Naive thymus-derived CD8-positive, alpha-beta T cell (primary cell): ENCODE measurements around the gene RENBP. TPM values are rescaled to one million over a fixed set of nuclear protein-coding genes. Genes with fewer than 3 reads are reported as not detected.

Experiments
- ATAC-seq, 2 donors: fragments of 150-1000 bp; cut with Tn5 transposase in 1 of 2; sonication (Bioruptor Pico), chemical (Tn5 transposase) in 1 of 2; 1 replicate in 1 of 2; 2 replicates in 1 of 2; pipeline ENCODE4 v1.10.0; 2021; ENCODE audit warnings: mild to moderate bottlenecking in 2 of 2, moderate library complexity in 2 of 2
- POLR2A ChIA-PET: fragments of 350-600 bp; sonication (Branson Sonifier 250); formaldehyde crosslinking; loops from one replicate; lab custom pipeline; 2021; ENCODE audit warnings: antibody characterized with exemption; lab: Charles Lee
- DNase-seq, 10 donors: peaks; one replicate each; pipeline versions ENCODE4 v3.0.0 to v3.0.0-alpha.2; 2020 to 2022
- H3K27ac Mint-ChIP-seq, 10 donors: one replicate each; pipeline ENCODE4 v1.8.0; 2020 to 2022; ENCODE audit warnings: mild to moderate bottlenecking in 10 of 10, mixed read lengths in 10 of 10, moderate library complexity in 4 of 10, inconsistent platforms in 1 of 10
- H3K27me3 Mint-ChIP-seq, 5 donors: one replicate each; pipeline ENCODE4 v1.8.0; 2021 to 2022; ENCODE audit warnings: mixed read lengths in 5 of 5
- H3K36me3 Mint-ChIP-seq, 3 donors: one replicate each; pipeline ENCODE4 v1.8.0; 2020 to 2022; ENCODE audit warnings: mixed read lengths in 3 of 3, mild to moderate bottlenecking in 2 of 3, inconsistent platforms in 1 of 3
- H3K4me1 Mint-ChIP-seq, 4 donors: one replicate each; pipeline ENCODE4 v1.8.0; 2021 to 2022; ENCODE audit warnings: mixed read lengths in 4 of 4
- H3K4me3 Mint-ChIP-seq, 10 donors: one replicate each; pipeline ENCODE4 v1.8.0; 2020 to 2022; ENCODE audit warnings: mild to moderate bottlenecking in 10 of 10, mixed read lengths in 10 of 10, moderate library complexity in 6 of 10, inconsistent platforms in 1 of 10
- H3K9me3 Mint-ChIP-seq, 9 donors: one replicate each; pipeline ENCODE4 v1.8.0; 2020 to 2022; ENCODE audit warnings: mixed read lengths in 9 of 9, mild to moderate bottlenecking in 3 of 9, inconsistent platforms in 1 of 9, moderate library complexity in 1 of 9
- polyA plus RNA-seq, 3 donors: library from polyadenylated mRNA; unstranded; fragments of 300-500 nt; fragmentation: Illumina TruSeq; gene quantifications; one replicate each; pipeline ENCODE4 v1.2.3, GENCODE V29; 2021
- total RNA-seq, 8 experiments: library from RNA in 2 of 8; stranded (reverse) in 2 of 8; gene quantifications; one replicate each; pipeline ENCODE4 v1.2.3 and lab custom pipeline; 2021 to 2026

The RENBP gene
- total and polyA plus RNA-seq, 5 experiments from 2014 or later, result 0.49 to 18.2 (median 0.96) TPM

GRCh38 chrX:153938226-153938786, 6.1 kb downstream of the RENBP start:
- Mint-ChIP-seq H3K4me1 (peaks cover 10 to 35% (median 28%) of the 10 kb centered on the region in 4 donors), H3K4me3 (no peak overlapping the region), H3K36me3 (no peaks in the 10 kb centered on the region), H3K27ac (peak overlapping the region in 6 of 10 donors; percentile 6 to 83 (median 55)), H3K27me3 (no peaks in the 10 kb centered on the region), H3K9me3 (peaks cover 0 to 2% (median 0%) of the 10 kb centered on the region in 9 donors)
- DNase-seq (no peak), ATAC-seq (no peak)
- POLR2A ChIA-PET, result interaction anchor here (16.5 kb wide), 1 partner anchor 9 kb away, joined by 388 read pairs; the partner anchor contains the start of genes ARHGAP4 and NAA10

DNA sequence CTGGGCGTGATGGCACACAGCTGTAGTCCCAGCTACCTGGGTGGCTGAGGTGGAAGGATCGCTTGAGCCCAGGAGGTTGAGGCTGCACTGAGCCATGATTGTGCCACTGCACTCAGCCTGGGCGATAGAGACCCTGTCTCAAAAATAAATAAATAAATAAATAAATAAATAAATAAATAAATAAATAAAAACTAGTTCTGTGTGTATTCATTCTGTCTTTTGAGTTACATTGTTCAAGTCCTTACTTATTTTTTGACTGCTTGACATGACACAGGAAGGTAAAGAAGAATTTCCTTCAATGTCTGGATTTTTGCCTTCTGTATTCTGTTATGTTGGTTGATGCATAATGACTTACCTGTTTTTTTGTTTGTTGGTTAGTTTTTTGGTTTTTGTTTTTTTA, 7.4 kb downstream of the RENBP start:
- Mint-ChIP-seq H3K4me1 (peaks cover 10 to 33% (median 30%) of the 10 kb centered on the region in 4 donors), H3K27ac (peak overlapping the region in 1 of 10 donors; percentile 27), H3K9me3 (peaks cover 0 to 2% (median 0%) of the 10 kb centered on the region in 9 donors), H3K36me3 (peaks cover 0 to 5% (median 0%) of the 10 kb centered on the region in 3 donors), H3K27me3 (no peaks in the 10 kb centered on the region), H3K4me3 (peak overlapping the region in 1 of 10 donors; percentile 88)
- ATAC-seq (no peak), DNase-seq (no peak)
- POLR2A ChIA-PET, result interaction anchor here (5.5 to 17.6 kb wide), 2 partner anchors 9 to 12 kb away, joined by 48 to 388 read pairs; partner anchors contain the start of genes ARHGAP4 and RENBP

DNA sequence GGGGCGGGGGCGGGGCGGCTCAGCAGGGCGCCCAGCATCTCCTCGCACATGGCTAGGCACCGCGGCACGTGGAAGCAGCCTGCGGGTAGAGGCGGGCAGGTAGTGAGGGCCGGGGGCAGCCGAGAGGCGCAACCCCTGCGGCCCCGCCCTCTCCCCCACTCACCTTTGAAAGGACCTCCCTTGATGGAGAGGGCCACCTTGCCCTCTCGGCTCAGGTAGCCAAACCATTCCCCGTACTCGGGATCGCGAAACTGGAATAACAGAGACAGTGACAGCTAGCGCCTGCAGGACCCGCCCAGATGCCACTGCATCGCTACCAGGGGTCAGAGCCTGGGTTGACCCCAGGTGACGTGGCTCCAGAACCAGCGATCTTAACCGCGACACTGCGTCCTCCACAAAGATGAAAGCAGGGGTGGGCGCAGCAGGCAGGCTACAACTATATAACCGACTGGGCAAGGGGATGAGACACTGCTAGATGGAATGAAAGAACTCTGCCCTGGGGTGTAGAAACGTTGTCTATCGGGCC, 9.1 kb downstream of the RENBP start:
- peak overlapping the region; percentile 47 to 88 (median 72) for H3K4me3 Mint-ChIP-seq
- H3K9me3 Mint-ChIP-seq, result peaks cover 0 to 2% (median 0%) of the 10 kb centered on the region in 9 donors
- H3K36me3 Mint-ChIP-seq, result peaks cover 0 to 15% (median 0%) of the 10 kb centered on the region in 3 donors
- ATAC-seq (peak; percentile 3 to 10), DNase-seq (peak in 1 of 10 donors; percentile 62)
- H3K27ac Mint-ChIP-seq, result peak overlapping the region in 9 of 10 donors; percentile 4 to 80 (median 65)
- peaks cover 7 to 34% (median 30%) of the 10 kb centered on the region in 4 donors for H3K4me1 Mint-ChIP-seq
- no peaks in the 10 kb centered on the region for H3K27me3 Mint-ChIP-seq
- POLR2A ChIA-PET, result interaction anchor here (2.0 to 17.6 kb wide), 3 partner anchors 11 to 36 kb away, joined by 7 to 388 read pairs (median 48); partner anchors contain the start of genes ARHGAP4, HCFC1 and RENBP

GRCh38 chrX:153934762-153935325, 9.6 kb downstream of the RENBP start, which contains the start of gene NAA10:
TSS of gene NAA10 (minus strand) at chrX:153935037. CDS start at chrX:153934904, 133 bp downstream.
- peak within 1 kb of the TSS in 9 of 10 donors; percentile 72 to 93 (median 88) for H3K27ac Mint-ChIP-seq
- no peaks in the 10 kb centered on the region for H3K27me3 Mint-ChIP-seq
- ATAC-seq, result peak; percentile 67 to 77
- peaks cover 0 to 16% (median 0%) of the 10 kb centered on the region in 3 donors for H3K36me3 Mint-ChIP-seq
- POLR2A ChIA-PET, result interaction anchor here (2.0 to 17.6 kb wide), 3 partner anchors 10 to 36 kb away, joined by 7 to 388 read pairs (median 48); partner anchors contain the start of genes ARHGAP4, HCFC1 and RENBP
- H3K4me1 Mint-ChIP-seq, result peaks cover 7 to 28% (median 28%) of the 10 kb centered on the region in 4 donors
- H3K9me3 Mint-ChIP-seq, result peaks cover 0 to 2% (median 0%) of the 10 kb centered on the region in 9 donors
- H3K4me3 Mint-ChIP-seq, result peak within 1 kb of the TSS; percentile 76 to 91 (median 86)
- DNase-seq, result peak in 8 of 10 donors; percentile 27 to 72 (median 44)

GRCh38 chrX:153934148-153934761, 10.2 kb downstream of the RENBP start:
- Mint-ChIP-seq H3K4me1 (peaks cover 7 to 32% (median 28%) of the 10 kb centered on the region in 4 donors), H3K27ac (peak overlapping the region in 9 of 10 donors; percentile 72 to 93 (median 88)), H3K9me3 (peaks cover 0 to 2% (median 0%) of the 10 kb centered on the region in 9 donors), H3K4me3 (peak overlapping the region; percentile 76 to 91 (median 86)), H3K27me3 (no peaks in the 10 kb centered on the region), H3K36me3 (peaks cover 0 to 16% (median 0%) of the 10 kb centered on the region in 3 donors)
- POLR2A ChIA-PET, result interaction anchor here (2.0 to 17.6 kb wide), 3 partner anchors 10 to 37 kb away, joined by 7 to 388 read pairs (median 48); partner anchors contain the start of genes ARHGAP4, HCFC1 and RENBP
- peak; percentile 28 to 35 for ATAC-seq
- peak in 1 of 10 donors; percentile 54 for DNase-seq

- peaks cover 7 to 35% (median 30%) of the 10 kb centered on the region in 4 donors for H3K4me1 Mint-ChIP-seq
- DNase-seq (no peak), ATAC-seq (peak in 1 of 2 donors; percentile 2)
- H3K9me3 Mint-ChIP-seq, result peaks cover 0 to 2% (median 0%) of the 10 kb centered on the region in 9 donors
- peak overlapping the region in 9 of 10 donors; percentile 25 to 93 (median 88) for H3K27ac Mint-ChIP-seq
- peaks cover 0 to 16% (median 0%) of the 10 kb centered on the region in 3 donors for H3K36me3 Mint-ChIP-seq
- POLR2A ChIA-PET, result interaction anchor here (2.0 to 17.6 kb wide), 3 partner anchors 9 to 38 kb away, joined by 7 to 388 read pairs (median 48); partner anchors contain the start of genes ARHGAP4, HCFC1 and RENBP
- no peaks in the 10 kb centered on the region for H3K27me3 Mint-ChIP-seq
- H3K4me3 Mint-ChIP-seq, result peak overlapping the region; percentile 76 to 91 (median 86)
Observed at GRCh38 chrX:153933748-153934147, 10.7 kb downstream of the RENBP start.

GRCh38 chrX:153932220-153932915, 12.1 kb downstream of the RENBP start:
- DNase-seq, result peak in 1 of 10 donors; percentile 36
- peaks cover 0 to 2% (median 0%) of the 10 kb centered on the region in 9 donors for H3K9me3 Mint-ChIP-seq
- H3K27ac Mint-ChIP-seq, result peak overlapping the region in 1 of 10 donors; percentile 58
- POLR2A ChIA-PET, result interaction anchor here (5.5 to 17.6 kb wide), 2 partner anchors 8 to 14 kb away, joined by 48 to 388 read pairs; partner anchors contain the start of genes ARHGAP4 and RENBP
- H3K4me1 Mint-ChIP-seq, result peaks cover 7 to 33% (median 28%) of the 10 kb centered on the region in 4 donors
- no peak overlapping the region for H3K4me3 Mint-ChIP-seq
- no peak for ATAC-seq
- H3K36me3 Mint-ChIP-seq, result peaks cover 0 to 17% (median 0%) of the 10 kb centered on the region in 3 donors
- H3K27me3 Mint-ChIP-seq, result no peaks in the 10 kb centered on the region

DNA sequence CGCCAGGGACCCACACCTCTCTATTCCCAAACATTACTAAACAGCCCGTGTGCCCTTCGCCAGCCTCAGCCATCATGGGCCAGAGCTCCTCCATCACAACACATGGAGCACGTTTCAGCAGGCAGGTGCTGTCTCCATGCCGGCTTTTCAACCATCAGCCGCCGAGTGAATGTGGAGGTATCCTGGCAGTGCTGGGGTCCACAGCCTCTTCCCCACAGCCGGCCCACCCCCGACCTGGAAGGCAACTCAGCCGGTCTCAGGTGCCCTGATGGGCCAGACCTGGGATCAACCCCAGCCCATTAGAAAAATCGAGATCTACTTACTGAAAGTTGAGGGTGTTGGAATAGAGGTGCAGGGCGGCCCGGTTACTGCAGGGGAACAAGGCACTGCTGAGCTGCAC, 12.7 kb downstream of the RENBP start:
- no peak for DNase-seq
- Mint-ChIP-seq H3K27me3 (no peaks in the 10 kb centered on the region), H3K36me3 (peaks cover 0 to 17% (median 0%) of the 10 kb centered on the region in 3 donors), H3K27ac (peak overlapping the region in 7 of 10 donors; percentile 62 to 85 (median 75)), H3K9me3 (peaks cover 0 to 2% (median 0%) of the 10 kb centered on the region in 9 donors), H3K4me3 (peak overlapping the region in 1 of 10 donors; percentile 44), H3K4me1 (peaks cover 11 to 33% (median 30%) of the 10 kb centered on the region in 4 donors)
- POLR2A ChIA-PET, result interaction anchor here (5.5 to 17.6 kb wide), 2 partner anchors 7 to 14 kb away, joined by 48 to 388 read pairs; partner anchors contain the start of genes ARHGAP4 and RENBP
- ATAC-seq, result no peak

GRCh38 chrX:153931151-153931550, 13.3 kb downstream of the RENBP start:
- ATAC-seq (no peak), DNase-seq (peak in 1 of 10 donors; percentile 35)
- no peaks in the 10 kb centered on the region for H3K27me3 Mint-ChIP-seq
- H3K27ac Mint-ChIP-seq, result peak overlapping the region in 8 of 10 donors; percentile 52 to 85 (median 74)
- H3K36me3 Mint-ChIP-seq, result peaks cover 0 to 17% (median 0%) of the 10 kb centered on the region in 3 donors
- POLR2A ChIA-PET, result interaction anchor here (17.6 kb wide), 1 partner anchor 15 kb away, joined by 388 read pairs; the partner anchor contains the start of gene RENBP
- H3K4me1 Mint-ChIP-seq, result peaks cover 10 to 35% (median 28%) of the 10 kb centered on the region in 4 donors
- H3K9me3 Mint-ChIP-seq, result no peaks in the 10 kb centered on the region
- H3K4me3 Mint-ChIP-seq, result peak overlapping the region in 1 of 10 donors; percentile 7

DNA sequence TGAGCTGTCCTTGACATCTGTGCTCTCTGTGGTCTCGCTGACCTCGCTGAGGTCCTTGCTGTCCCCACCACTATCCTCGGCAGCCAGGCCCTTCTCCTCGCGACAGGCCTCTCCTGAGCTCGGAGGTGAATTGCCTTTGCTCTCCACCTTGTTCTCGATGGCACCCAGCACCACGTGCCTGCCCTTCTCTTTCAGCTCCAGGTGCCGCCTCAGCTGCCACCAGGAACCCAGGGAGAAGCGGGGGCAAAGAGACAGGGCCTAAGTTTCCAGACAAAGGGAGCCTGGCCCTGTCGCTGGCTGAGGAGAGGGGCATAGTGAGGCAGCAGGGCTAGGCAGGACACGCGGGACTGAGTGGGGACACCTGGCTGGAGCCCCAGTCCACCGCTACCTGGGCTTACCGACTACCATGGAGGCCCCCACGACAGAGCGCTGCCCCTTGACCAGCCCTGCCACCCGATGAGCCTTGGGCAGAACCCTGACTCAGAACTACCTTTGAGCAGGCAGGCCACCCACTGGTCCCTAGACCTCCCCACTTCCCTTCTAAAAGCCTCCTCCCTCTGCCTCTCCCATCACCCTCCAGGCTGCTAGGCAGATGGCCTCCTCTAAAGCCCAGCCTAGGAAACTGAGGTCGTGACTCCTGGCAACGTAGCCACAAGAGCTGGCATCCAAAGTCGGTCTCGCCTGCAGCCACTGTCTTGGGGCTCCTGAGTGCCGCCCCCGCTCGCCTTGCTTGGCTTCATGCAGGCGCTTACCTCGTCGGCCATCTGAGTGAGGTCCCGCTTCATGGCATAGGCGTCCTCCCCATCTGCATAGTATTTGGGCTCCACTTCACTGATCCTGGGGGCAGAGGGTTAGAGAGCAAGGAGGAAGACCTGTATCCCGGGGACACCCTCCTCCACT, 14.2 kb downstream of the RENBP start:
- peaks cover 10 to 39% (median 25%) of the 10 kb centered on the region in 4 donors for H3K4me1 Mint-ChIP-seq
- H3K36me3 Mint-ChIP-seq, result peaks cover 0 to 17% (median 0%) of the 10 kb centered on the region in 3 donors
- H3K4me3 Mint-ChIP-seq, result peak overlapping the region in 1 of 10 donors; percentile 56
- no peaks in the 10 kb centered on the region for H3K9me3 Mint-ChIP-seq
- ATAC-seq (no peak), DNase-seq (peak in 1 of 10 donors; percentile 48)
- POLR2A ChIA-PET, result interaction anchor here (6.7 to 17.6 kb wide), 2 partner anchors 16 to 39 kb away, joined by 131 to 388 read pairs; partner anchors contain the start of genes HCFC1, RENBP and TMEM187
- no peaks in the 10 kb centered on the region for H3K27me3 Mint-ChIP-seq
- H3K27ac Mint-ChIP-seq, result peak overlapping the region in 6 of 10 donors; percentile 39 to 99 (median 60)
